ENCODE results near the gene AHNAK2. TPM values are rescaled to one million over a fixed set of nuclear protein-coding genes. Genes with fewer than 3 reads are reported as not detected.
"Not testable (repeated sequence)": the region's sequence is repeated elsewhere in the genome, so short reads cannot be mapped to it uniquely, and the experiment has no call there.

Gene AHNAK2
- total RNA-seq, 1 donor from 2014 or later = 24.5 TPM

- not testable (repeated sequence) for DNase-seq
These were observed 27.5 kb downstream of the AHNAK2 start for GRCh38 chr14:104950701-104951100.

- DNase-seq = no peak
These were observed 28.2 kb downstream of the AHNAK2 start for GRCh38 chr14:104950021-104950420.

GRCh38 chr14:104949406-104949955, 28.7 kb downstream of the AHNAK2 start:
- DNase-seq = not testable (repeated sequence)

- no peak for DNase-seq
These were observed 29.5 kb downstream of the AHNAK2 start for GRCh38 chr14:104948736-104949031.

DNA sequence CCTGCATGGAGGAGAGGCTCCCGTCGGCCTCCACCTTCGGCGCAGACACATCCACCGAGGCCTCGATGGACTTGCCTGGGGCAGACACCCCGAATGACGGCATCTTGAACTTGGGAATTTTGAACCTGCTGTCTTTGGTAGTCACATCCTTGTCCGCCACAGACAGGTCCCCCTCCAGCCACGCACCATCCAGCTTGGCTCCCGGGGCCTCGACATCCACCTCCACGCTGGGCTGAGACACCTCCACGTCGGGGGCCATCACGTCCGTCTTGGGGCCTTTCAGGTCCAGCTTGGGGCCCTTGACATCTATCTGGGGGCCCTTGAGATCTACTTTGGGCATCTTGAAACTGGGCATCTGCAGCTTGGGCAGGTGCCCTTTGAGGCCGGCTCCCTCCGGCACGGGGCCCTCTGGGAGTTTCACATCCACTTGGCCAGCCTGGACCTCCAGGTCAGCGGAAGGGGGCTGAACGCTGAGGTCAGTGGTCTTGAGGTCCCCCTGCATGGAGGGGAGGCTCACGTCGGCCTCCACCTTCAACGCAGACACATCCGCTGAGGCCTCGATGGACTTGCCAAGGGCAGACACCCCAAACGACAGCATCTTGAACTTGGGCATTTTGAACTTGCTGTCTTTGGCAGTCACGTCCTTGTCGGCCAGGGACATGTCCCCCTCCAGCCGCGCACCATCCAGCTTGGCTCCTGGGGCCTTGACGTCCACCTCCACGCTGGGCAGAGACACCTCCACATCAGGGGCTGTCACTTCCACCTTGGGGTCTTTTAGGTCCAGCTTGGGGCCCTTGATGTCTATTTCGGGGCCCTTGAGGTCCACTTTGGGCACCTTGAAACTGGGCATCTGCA, 30.1 kb downstream of the AHNAK2 start:
- not testable (repeated sequence) for DNase-seq

- not testable (repeated sequence) for DNase-seq
These were observed 31.0 kb downstream of the AHNAK2 start for GRCh38 chr14:104947201-104947600.

DNA sequence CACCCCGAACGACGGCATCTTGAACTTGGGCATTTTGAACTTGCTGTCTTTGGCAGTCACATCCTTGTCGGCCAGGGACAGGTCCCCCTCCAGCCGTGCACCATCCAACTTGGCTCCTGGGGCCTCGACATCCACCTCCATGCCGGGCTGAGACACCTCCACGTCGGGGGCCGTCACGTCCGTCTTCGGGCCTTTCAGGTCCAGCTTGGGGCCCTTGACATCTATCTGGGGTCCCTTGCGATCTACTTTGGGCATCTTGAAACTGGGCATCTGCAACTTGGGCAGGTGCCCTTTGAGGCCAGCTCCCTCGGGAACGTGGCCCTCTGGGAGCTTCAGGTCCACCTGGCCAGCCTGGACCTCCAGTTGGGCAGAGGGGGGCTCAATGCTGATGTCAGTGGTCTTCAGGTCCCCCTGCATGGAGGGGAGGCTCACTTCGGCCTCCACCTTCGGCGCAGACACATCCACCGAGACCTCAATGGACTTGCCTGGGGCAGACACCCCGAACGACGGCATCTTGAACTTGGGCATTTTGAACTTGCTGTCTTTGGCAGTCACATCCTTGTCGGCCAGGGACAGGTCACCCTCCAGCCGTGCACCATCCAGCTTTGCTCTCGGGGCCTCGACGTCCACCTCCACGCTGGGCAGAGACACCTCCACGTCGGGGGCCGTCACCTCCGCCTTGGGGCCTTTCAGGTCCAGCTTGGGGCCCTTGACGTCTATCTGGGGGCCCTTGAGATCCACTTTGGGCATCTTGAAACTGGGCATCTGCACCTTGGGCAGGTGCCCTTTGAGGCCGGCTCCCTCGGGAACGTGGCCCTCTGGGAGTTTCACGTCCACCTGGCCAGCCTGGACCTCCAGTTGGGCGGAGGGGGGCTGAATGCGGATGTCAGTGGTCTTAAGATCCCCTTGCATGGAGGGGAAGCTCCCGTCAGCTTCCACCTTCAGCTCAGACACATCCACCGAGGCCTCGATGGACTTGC, 31.9 kb downstream of the AHNAK2 start:
- DNase-seq = not testable (repeated sequence)

- DNase-seq = not testable (repeated sequence)
These were observed 32.9 kb downstream of the AHNAK2 start for GRCh38 chr14:104945266-104945665.

DNA sequence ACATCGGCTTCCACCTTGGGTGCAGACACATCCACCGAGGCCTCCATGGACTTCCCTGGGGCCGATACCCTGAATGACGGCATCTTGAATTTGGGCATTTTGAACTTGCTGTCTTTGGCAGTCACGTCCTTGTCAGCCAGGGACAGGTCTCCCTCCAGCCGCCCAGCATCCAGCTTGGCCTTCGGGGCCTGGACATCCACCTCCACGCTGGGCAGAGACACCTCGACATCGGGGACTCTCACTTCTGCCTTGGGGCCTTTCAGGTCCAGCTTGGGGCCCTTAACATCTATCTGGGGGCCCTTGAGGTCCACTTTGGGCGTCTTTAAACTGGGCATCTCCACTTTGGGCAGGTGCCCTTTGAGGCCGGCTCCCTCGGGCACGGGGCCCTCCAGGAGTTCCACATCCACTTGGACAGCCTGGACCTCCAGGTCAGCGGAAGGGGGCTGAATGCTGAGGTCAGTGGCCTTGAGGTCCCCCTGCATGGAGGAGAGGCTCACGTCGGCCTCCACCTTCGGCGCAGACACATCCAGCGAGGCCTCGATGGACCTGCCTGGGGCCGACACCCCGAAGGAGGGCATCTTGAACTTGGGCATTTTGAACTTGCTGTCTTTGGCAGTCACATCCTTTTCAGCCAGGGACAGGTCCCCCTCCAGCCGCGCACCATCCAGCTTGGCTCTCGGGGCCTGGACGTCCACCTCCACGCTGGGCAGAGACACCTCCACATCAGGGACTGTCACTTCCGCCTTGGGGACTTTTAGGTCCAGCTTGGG, 33.6 kb downstream of the AHNAK2 start:
- DNase-seq = not testable (repeated sequence)

DNA sequence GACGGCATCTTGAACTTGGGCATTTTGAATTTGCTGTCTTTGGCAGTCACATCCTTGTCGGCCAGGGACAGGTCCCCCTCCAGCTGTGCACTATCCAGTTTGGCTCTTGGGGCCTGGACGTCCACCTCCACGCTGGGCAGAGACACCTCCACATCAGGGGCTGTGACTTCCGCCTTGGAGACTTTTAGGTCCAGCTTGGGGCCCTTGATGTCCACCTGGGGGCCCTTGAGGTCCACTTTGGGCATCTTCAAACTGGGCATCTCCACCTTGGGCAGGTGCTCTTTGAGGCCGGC, 34.2 kb downstream of the AHNAK2 start:
- DNase-seq = not testable (repeated sequence)

- not testable (repeated sequence) for DNase-seq
These were observed 34.8 kb downstream of the AHNAK2 start for GRCh38 chr14:104943216-104944015.

GRCh38 chr14:104942586-104942985, 35.6 kb downstream of the AHNAK2 start:
- no peak for DNase-seq

- DNase-seq = no peak
These were observed 36.4 kb downstream of the AHNAK2 start for GRCh38 chr14:104941508-104942365.

GRCh38 chr14:104940526-104941150, 37.5 kb downstream of the AHNAK2 start:
- DNase-seq = peak; percentile 12

DNA sequence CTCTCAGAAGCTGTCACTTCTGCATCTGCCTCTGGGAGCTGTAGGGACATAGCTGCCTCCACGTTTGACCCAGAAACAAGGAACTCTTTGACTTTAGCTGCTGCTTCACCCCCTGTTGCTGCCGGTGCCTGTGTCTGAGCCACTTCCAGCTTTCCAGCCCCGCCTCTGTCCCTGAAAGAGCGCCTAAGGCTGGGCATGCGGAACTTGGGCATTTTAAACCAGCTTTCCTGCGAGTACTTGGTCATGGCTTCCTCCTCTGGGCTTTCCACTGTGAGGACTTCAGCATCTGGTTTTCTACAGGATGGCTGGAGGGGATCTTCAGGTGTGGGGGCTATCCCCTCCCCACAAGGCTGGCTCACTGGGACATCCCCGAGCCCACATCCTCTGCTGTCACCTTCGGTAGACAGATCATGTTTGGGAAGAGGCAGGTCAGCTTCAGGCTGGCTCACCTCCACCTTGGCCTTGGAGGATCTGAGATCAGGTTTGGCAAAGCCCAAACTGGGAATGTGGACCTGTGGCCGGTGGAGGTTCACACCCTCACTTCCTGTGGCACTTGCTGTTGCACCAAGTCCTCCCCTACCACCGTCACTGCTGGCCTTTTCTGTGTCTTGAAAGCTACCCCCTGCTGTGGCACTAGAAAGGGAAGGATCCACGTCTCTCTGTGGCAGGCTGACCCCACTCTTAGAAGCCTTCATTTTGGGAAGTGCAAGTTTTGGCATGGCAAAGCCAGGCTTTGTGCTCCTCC, 38.3 kb downstream of the AHNAK2 start:
- no peak for DNase-seq

DNA sequence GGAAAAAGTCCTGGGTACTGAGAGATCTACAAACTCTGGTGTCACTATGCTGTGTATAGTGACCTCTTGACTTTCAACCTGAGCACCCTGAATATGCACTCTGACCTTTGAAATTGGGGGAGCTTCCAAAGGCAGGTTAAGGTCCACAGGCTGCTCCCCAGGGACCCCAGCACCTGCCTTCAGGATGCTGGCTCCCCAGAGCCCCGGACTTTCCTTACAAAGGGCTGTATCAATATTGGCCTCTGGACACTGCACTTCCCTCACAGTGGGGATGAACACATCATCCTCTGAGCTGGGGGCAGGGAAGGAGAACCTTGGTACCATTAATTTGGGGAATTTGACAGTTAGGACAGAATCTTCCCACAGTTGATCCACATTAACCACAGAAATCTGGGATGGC, 39.2 kb downstream of the AHNAK2 start:
- DNase-seq = no peak

- no peak for DNase-seq
These were observed 39.7 kb downstream of the AHNAK2 start for GRCh38 chr14:104938436-104938835.

DNA sequence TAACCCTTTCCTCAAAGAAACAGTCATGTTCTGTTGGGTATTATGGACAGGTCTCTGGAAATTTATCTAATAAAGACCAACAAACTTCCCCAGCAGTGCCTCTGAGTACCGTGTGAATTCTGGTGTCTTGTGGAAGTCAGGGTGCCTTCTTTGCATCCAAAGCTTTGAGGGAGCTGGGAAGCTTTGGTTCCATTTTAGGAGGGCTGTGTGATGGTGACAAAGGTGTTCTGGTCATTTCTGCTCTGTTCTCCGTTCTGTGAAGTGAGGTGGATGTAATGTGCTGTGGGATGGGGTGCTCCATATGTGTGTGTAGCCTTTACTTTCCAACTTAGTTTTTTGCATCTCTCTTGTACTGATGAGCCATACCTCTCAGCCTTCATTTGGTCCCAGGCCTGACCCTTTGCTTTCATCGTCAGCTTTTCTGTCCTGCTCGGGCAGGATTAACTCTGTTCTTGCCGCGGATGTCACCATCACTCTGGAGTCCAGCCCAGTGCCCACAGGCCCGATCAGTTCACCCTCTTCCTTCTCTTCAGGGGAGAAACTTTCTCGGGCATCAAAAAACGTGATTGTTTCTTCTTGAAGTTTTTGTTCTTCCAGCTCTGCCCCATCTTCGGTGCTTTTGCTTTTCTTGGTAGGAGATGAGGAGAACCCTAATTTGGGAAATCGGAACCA, 40.3 kb downstream of the AHNAK2 start:
- DNase-seq = no peak

DNA sequence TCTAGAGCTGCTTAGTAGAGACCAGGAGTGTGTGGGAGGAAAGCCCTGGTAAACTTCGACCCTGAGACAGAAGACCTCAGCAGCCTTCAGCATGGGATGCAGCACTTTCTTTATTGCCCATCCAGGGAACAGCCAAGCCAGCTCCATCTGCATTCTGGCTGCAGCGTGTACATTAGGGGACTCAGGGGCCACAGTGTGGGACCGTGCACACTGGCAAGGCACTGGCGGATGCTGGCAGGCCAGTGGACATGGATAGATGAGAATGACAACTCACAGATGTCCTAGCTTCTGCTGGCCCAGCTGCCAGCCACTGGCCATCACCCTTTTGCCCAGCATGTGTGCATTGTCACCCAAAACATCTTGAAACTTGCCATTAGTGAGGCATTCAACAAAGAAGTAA, 41.0 kb downstream of the AHNAK2 start:
- DNase-seq = no peak

Data from dermis blood vessel endothelial cell (primary cell).